ENCODE measurements around the gene HDGFL2.

The HDGFL2 gene

GRCh38 chr19:4519172-4519496 lies 47.0 kb downstream of the HDGFL2 start:
- no peak overlapping the region for H3K4me3 ChIP-seq (replicated peaks in 1 of 2; ENCODE audit: low read depth in 2 of 2, low read length in 2 of 2)
- TF ChIP-seq, protein P1, sequence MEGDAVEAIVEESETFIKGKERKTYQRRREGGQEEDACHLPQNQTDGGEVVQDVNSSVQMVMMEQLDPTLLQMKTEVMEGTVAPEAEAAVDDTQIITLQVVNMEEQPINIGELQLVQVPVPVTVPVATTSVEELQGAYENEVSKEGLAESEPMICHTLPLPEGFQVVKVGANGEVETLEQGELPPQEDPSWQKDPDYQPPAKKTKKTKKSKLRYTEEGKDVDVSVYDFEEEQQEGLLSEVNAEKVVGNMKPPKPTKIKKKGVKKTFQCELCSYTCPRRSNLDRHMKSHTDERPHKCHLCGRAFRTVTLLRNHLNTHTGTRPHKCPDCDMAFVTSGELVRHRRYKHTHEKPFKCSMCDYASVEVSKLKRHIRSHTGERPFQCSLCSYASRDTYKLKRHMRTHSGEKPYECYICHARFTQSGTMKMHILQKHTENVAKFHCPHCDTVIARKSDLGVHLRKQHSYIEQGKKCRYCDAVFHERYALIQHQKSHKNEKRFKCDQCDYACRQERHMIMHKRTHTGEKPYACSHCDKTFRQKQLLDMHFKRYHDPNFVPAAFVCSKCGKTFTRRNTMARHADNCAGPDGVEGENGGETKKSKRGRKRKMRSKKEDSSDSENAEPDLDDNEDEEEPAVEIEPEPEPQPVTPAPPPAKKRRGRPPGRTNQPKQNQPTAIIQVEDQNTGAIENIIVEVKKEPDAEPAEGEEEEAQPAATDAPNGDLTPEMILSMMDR (IDR thresholded peaks at IDR 0.05; ENCODE audit: low read depth, low read length), result no peak
- no peak for DNase-seq (ENCODE audit: low read depth in 2 of 2)

DNA sequence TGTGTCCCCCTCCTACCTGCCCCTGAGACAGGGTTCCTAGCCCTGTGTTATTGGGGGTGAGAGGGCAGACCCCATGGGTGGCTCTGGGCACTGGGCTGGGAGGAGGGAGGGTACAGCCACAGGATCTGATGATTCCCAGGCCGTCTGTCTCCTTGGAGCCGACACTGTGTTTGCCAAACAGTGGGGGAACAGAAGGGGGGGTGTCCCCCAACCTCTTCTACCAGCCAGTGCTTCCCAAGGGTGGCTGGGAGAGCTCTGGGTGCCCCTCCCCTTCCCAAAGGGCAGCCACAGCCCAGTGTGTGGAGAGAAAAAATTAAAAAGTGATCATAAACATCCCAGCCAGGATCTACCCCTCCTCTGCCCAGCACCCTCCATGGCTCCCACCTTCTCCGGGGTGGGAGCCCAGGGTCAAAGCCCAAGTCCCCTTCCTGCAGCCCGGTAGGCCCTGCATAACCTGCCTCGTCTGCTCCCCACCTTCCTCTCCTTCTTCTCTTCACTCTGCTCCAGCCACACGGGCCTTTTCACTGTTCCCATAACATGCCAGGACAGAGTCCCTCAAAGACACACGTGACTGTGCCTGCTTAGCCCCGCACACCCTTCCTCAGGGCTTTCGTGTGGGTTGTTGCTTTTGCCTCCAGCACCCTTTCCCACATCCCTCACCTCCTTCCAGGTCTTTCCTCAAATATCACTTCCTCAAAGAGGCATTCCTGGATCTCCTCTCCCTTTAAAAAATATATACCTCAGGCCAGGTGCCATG lies 47.6 kb downstream of the HDGFL2 start:
- TF ChIP-seq, protein P1 (IDR thresholded peaks at IDR 0.05; ENCODE audit: low read depth, low read length), result no peak
- peak in 1 of 2 donors; percentile 66 for DNase-seq (ENCODE audit: low read depth in 2 of 2)
- no peak overlapping the region for H3K4me3 ChIP-seq (replicated peaks in 1 of 2; ENCODE audit: low read depth in 2 of 2, low read length in 2 of 2)

DNA sequence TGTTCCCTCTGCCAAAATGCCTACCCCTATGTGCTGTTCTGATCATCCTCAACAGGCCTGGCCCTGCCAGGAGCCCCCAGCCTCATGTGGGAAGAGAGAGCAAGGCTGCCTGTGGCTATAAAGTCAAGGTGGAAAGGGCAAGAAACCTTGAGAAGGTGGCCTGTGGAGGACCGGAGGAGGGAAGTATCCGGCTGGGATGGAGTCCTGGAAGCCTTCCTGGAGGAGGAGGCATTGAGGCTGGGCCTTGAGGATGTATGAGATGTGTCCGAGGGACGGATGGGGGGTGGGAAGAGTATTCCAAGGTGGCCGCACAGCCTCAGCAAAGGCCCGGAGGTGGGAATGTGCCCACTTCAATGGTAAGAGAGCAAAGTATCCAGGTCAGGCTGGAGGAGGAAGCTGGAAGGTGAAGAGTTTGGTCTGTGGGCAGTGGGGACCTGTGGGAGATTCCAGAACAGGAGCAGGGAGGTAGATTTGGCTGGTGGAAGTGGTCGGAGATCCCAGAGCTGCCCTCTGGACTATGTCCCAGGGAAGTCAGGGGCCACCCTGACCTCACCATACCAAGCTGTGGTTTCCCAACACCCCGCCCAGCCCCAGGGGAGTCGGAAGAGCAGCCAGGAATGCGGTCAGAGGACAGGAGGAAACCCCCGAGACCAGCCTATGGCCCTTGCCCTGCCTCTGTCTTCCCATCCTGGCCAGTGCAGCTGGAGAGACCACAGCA lies 49.2 kb downstream of the HDGFL2 start:
- H3K4me3 ChIP-seq (replicated peaks in 1 of 2; ENCODE audit: low read depth in 2 of 2, low read length in 2 of 2), result no peak overlapping the region
- TF ChIP-seq, protein P1 (IDR thresholded peaks at IDR 0.05; ENCODE audit: low read depth, low read length), result no peak
- peak; percentile 37 to 47 for DNase-seq (ENCODE audit: low read depth in 2 of 2)

DNA sequence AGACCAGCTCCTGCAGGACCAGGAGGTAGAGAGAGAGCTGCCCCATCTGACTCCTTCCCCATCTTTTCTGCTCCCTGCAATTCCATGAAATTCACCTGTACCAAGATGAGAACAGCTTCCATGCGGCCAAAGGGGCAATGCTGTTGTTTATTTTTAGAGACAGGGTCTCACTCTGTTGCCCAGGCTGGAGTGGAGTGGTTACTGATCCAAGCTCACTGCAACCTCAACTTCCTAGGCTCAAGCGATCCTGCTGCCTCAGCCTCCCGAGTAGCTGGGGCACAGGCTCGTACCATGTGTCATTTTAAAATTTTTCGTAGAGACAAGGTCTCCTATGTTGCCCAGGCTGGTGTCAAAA lies 49.8 kb downstream of the HDGFL2 start:
- TF ChIP-seq, protein P1 (IDR thresholded peaks at IDR 0.05; ENCODE audit: low read depth, low read length), result no peak
- no peak overlapping the region for H3K4me3 ChIP-seq (replicated peaks in 1 of 2; ENCODE audit: low read depth in 2 of 2, low read length in 2 of 2)
- DNase-seq (ENCODE audit: low read depth in 2 of 2), result no peak

- DNase-seq (ENCODE audit: low read depth in 2 of 2), result peak in 1 of 2 donors; percentile 26
- TF ChIP-seq, protein P1 (IDR thresholded peaks at IDR 0.05; ENCODE audit: low read depth, low read length), result no peak
- H3K4me3 ChIP-seq (replicated peaks in 1 of 2; ENCODE audit: low read depth in 2 of 2, low read length in 2 of 2), result no peak overlapping the region
Measured at GRCh38 chr19:4522291-4523002, 50.4 kb downstream of the HDGFL2 start.

DNA sequence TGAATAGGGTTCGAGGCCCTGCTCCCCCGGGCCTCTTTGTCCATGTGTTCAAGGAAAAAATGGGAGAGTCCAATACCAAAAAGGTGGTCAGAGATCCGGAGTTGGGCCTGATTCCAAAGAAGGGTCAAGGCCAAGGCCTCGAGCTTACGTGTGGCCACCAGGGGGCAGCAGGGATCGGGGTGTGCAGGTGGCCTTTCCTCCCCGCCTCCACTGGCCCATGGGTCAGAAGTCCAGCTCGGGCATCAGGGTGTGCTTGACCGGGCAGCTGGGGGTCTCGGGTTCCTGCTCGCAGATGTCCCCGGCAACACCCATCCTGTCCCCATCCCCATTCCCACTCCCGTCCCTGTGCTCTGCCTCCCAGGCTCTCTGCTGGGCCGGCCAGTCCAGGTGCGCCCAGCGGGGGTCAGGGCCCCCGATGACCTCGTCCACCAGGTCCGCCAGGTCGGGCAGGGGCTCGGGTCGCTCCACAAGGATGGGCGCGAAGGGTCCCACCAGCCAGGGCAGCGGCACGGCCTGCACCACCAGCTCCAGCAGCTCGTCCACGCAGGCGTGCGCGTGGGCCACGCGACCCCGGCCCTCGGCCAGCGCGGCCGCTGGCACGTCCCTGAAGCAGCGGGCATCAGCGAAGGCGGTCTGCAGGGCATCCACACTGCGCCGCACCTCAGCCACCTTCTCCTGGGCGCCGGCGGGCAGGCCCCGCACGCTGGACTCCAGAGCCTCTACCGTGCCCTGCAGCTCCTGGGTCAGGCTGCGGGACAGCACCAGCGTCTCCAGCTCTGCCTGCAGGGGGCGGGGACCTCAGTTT lies 51.4 kb downstream of the HDGFL2 start:
- TF ChIP-seq, protein P1 (IDR thresholded peaks at IDR 0.05; ENCODE audit: low read depth, low read length), result peak; percentile 86
- DNase-seq (ENCODE audit: low read depth in 2 of 2), result peak; percentile 54 to 57
- H3K4me3 ChIP-seq (replicated peaks in 1 of 2; ENCODE audit: low read depth in 2 of 2, low read length in 2 of 2), result no peak overlapping the region
